ENCODE results near the gene LNX2. TPM values are rescaled to one million over a fixed set of nuclear protein-coding genes. Genes with fewer than 3 reads are reported as not detected.

Gene LNX2
- total RNA-seq, 2 donors from 2014 or later, result 22.4 to 30.3 TPM

DNA sequence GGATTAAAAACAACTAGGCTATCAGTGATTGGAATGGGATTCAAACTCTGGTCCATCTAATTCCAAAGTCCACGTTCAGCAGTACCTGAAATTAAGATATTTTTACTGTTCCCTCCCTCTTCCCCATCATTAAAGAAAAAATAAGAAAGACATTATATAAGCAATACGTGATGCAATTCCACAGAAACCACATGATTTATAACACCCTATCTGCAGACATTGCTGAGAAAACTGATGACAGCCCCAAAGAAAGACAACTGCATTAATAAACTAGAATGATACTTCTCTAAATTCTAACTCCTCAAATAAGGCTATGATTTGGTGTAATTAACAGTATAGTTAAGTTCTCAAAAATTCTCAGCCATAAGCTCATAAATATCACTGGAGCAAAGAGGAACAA lies 19.1 kb downstream of the LNX2 start:
- Histone ChIP-seq H3K9me3 (no peaks in the 10 kb centered on the region), H3K4me3 (no peak overlapping the region), H3K9ac (ENCODE audit: low read depth in 2 of 2, low read length in 2 of 2) (no peak overlapping the region), H3K27me3 (no peaks in the 10 kb centered on the region), H3K27ac (no peak overlapping the region), H3K36me3 (no peaks in the 10 kb centered on the region), H3K4me1 (no peaks in the 10 kb centered on the region)
- intact Hi-C loops (cut with DNase I), result no loop called here
- TF ChIP-seq, protein P1, sequence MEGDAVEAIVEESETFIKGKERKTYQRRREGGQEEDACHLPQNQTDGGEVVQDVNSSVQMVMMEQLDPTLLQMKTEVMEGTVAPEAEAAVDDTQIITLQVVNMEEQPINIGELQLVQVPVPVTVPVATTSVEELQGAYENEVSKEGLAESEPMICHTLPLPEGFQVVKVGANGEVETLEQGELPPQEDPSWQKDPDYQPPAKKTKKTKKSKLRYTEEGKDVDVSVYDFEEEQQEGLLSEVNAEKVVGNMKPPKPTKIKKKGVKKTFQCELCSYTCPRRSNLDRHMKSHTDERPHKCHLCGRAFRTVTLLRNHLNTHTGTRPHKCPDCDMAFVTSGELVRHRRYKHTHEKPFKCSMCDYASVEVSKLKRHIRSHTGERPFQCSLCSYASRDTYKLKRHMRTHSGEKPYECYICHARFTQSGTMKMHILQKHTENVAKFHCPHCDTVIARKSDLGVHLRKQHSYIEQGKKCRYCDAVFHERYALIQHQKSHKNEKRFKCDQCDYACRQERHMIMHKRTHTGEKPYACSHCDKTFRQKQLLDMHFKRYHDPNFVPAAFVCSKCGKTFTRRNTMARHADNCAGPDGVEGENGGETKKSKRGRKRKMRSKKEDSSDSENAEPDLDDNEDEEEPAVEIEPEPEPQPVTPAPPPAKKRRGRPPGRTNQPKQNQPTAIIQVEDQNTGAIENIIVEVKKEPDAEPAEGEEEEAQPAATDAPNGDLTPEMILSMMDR (IDR thresholded peaks at IDR 0.05), result no peak
- DNase-seq, result no peak

DNA sequence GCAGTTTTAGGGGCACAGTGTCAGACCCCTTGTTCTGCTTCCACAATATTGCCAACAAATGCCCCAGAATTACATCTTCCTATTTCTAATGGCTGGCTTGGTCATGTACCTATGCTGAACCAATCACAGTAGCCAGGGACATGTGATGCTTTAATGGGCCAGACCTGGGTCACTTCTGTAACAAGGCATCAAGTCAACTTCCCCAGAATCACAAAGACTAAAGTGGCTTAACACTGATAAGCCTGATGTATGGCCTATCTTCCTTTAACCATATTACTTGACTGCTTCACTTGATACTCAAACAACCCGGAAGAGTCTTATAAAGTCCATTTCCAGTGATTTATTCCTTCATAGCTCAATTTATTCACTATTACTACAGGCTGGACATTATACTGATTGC lies 19.6 kb downstream of the LNX2 start:
- Histone ChIP-seq H3K9ac (ENCODE audit: low read depth in 2 of 2, low read length in 2 of 2) (no peak overlapping the region), H3K9me3 (no peaks in the 10 kb centered on the region), H3K36me3 (no peaks in the 10 kb centered on the region), H3K4me3 (no peak overlapping the region), H3K27ac (no peak overlapping the region), H3K4me1 (no peaks in the 10 kb centered on the region), H3K27me3 (no peaks in the 10 kb centered on the region)
- DNase-seq, result no peak
- intact Hi-C loops (cut with DNase I), result no loop called here
- TF ChIP-seq, protein P1 (IDR thresholded peaks at IDR 0.05), result no peak

DNA sequence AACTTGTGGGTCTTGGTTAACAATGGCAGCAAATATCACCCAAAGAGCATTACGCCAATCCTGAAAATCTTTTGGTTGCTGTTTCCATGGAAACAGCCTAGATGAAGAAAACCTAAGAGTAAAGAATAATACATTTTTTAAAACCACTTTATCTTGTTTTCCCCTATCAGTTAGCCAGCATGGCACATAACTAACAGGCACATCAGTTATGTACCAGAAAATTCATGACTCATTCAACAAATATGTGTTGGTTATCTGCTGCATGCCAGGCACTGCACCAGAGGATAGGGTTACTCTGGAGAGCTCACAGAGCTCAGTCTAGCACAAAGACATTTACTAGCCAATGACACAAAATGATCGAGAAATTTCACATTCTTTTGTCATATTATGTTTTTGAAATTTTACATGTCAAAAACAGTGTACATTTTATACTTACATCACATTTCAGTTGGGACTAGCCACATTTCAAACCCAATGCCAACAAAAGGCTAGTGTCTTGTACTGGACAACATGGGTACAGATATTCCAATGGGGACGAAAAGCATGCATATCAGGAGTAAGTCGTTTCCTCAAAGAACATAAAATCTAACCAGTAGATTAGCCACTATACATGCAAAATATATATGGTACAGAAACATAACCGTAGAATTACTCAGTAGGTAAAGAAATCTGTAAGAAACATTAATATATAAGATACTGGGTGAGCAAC lies 20.3 kb downstream of the LNX2 start:
- TF ChIP-seq, protein P1 (IDR thresholded peaks at IDR 0.05), result no peak
- Histone ChIP-seq H3K27ac (no peak overlapping the region), H3K36me3 (no peaks in the 10 kb centered on the region), H3K4me1 (no peaks in the 10 kb centered on the region), H3K9me3 (no peaks in the 10 kb centered on the region), H3K4me3 (no peak overlapping the region), H3K27me3 (no peaks in the 10 kb centered on the region), H3K9ac (ENCODE audit: low read depth in 2 of 2, low read length in 2 of 2) (no peak overlapping the region)
- DNase-seq, result no peak
- intact Hi-C loops (cut with DNase I), result no loop called here

DNA sequence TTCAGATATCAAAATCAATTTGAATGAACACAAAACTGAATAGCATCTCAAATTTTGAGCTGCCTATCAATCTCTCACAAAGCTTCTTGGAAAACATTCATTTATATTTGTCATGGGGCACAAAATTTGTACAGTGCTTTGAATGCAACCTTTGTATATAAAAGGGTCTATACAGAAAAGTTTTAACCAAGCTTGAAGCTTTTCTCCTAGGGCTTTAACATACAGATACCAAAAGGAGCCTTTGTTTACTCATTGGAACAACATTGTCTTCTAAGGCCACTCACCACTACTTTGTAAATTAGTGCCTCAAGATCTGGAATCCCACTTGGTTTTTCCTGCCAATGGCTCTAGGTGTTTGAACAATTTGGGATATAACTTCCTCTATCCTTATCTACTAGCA lies 21.2 kb downstream of the LNX2 start:
- no peak overlapping the region for H3K4me3 ChIP-seq
- no peak overlapping the region for H3K27ac ChIP-seq
- intact Hi-C loops (cut with DNase I), result no loop called here
- H3K27me3 ChIP-seq, result no peaks in the 10 kb centered on the region
- H3K36me3 ChIP-seq, result no peaks in the 10 kb centered on the region
- no peak overlapping the region for H3K9ac ChIP-seq (ENCODE audit: low read depth in 2 of 2, low read length in 2 of 2)
- TF ChIP-seq, protein P1 (IDR thresholded peaks at IDR 0.05), result no peak
- no peaks in the 10 kb centered on the region for H3K9me3 ChIP-seq
- no peaks in the 10 kb centered on the region for H3K4me1 ChIP-seq
- no peak for DNase-seq

DNA sequence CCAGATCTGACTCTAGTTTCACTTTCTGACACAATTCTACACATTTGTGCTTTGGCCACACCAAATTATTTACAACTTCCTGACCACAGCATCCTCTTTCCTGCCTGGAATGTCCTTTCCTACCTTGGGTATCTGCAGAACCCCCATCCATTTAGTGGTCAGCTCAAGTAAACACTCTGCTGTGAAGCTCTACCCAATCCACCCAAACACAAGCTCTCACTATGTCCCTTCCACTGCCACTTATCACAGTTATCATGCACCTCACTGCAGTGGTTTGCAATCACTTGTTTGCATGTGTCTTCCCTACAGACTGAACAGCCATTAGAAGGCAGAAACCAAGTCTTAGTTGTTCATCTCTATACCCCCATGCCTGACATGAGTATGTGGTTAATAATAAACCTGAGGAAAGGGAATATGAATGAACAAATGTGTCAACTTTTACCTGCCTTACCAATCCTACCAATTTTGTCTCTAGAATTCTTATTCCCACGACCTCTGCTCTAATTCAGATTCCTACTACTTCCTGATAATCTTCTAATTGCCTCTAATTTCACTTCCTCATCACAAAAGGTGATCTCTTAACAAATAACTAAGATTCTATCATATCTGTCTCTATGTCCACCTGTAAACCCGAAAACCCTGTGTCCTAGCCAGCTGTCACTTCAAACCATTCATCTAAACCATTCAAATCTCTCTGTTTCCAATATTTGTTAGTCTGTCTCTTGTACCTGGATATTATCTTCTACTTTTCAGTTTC lies 25.1 kb downstream of the LNX2 start:
- DNase-seq, result no peak
- Histone ChIP-seq H3K27ac (no peak overlapping the region), H3K27me3 (no peaks in the 10 kb centered on the region), H3K9me3 (no peaks in the 10 kb centered on the region), H3K36me3 (no peaks in the 10 kb centered on the region), H3K9ac (ENCODE audit: low read depth in 2 of 2, low read length in 2 of 2) (no peak overlapping the region), H3K4me1 (no peaks in the 10 kb centered on the region), H3K4me3 (no peak overlapping the region)
- intact Hi-C loops (cut with DNase I), result no loop called here
- TF ChIP-seq, protein P1 (IDR thresholded peaks at IDR 0.05), result no peak
